ENCODE results near the gene CYTH2.

DNA sequence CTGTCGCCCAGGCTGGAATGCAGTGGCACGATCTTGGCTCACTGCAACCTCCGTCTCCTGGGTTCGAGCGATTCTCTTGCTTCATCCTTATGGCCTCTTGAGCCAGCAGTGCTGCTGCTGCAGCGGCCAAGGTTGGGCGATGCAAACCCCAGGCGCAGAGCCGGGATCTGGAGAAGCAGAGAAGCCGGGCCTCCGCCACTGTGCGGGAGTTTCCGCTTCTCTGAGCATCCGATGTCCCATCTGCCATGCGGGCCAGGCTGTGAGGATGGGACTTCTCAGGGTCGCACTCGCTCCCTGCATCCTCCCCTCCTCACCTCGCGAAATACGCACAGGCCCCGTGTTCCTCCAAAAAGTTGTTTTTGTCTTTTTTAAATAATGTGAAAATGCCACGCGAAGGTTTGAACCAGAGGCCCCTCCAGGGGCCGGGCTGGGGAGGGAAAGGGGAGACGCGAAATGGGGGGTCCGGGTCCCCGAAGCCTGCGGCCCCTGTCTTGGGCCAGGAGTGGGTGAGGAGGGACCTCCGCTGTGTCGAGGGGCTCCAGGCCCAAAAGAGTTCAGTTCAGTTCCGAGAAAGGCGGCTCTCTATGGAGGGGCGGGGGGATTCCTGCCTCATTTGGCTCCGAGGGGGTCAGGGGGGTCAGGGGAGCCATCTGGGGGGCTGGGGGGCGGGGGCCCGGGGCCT, 15.9 kb downstream of the CYTH2 start:
- no peak for TF ChIP-seq CTCF (IDR thresholded peaks at IDR 0.05)
- TF ChIP-seq POLR2A (IDR thresholded peaks at IDR 0.05) = no peak
